HG03095 (cell line): Measurements from ENCODE around the gene HSCB.
"Not testable (repeated sequence)": the region's sequence is repeated elsewhere in the genome, so short reads cannot be mapped to it uniquely, and the experiment has no call there.

Source experiments
- ATAC-seq: cut with Tn5 transposase; IDR thresholded peaks from one replicate; pipeline ENCODE4 v1.9.1; 2021; ENCODE audit warnings: moderate library complexity; ENCODE audit not compliant: unreplicated experiment

HSCB gene, protein sequence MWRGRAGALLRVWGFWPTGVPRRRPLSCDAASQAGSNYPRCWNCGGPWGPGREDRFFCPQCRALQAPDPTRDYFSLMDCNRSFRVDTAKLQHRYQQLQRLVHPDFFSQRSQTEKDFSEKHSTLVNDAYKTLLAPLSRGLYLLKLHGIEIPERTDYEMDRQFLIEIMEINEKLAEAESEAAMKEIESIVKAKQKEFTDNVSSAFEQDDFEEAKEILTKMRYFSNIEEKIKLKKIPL

GRCh38 chr22:28741785-28742561, at the start of gene HSCB, which contains the start of gene CHEK2:
Gene HSCB (plus strand): TSS chr22:28742039. CDS start chr22:28742096, 57 bp downstream.
Gene CHEK2 (minus strand): TSS chr22:28741820. CDS start chr22:28734721, 7,099 bp downstream.
- ATAC-seq, result peak; percentile 90

DNA sequence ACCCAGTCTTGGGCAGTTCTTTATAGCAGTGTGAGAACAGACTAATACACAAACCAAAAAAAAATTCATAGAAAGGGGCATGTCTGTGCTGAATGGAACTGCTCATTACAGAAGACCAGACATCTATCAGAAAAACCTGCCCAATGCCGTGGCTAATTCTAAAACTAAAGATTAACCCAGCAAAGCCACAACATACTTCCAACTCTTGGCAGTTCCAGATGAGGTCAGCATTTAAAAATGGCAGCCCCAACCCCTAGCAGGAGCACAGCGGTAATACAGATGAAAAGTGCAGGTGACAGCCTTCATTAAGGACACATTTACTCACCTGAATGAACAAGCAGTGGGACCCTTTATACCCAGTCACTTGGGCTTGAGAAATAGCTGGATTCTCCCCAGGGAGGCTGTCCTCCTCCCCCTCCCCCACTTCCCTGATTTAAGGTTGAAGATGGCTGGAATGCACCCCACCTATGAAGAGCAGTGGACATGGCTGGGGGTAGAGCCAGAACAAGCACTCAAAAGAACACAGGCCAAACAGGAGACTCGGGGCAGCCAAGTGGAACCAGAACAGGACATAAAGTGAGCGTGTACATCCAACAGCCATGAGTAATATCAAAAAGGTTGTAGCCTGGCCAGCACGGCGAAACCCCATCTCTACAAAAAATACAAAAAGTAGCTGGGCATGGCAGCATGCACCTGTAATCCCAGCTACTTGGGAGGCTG, 48.6 kb upstream of the HSCB start:
- not testable (repeated sequence) for ATAC-seq

GRCh38 chr22:28702891-28703290, 38.9 kb upstream of the HSCB start:
- ATAC-seq, result no peak

GRCh38 chr22:28703436-28703835, 38.4 kb upstream of the HSCB start:
- no peak for ATAC-seq

- no peak for ATAC-seq
These were observed 35.0 kb upstream of the HSCB start for GRCh38 chr22:28706845-28707244.

DNA sequence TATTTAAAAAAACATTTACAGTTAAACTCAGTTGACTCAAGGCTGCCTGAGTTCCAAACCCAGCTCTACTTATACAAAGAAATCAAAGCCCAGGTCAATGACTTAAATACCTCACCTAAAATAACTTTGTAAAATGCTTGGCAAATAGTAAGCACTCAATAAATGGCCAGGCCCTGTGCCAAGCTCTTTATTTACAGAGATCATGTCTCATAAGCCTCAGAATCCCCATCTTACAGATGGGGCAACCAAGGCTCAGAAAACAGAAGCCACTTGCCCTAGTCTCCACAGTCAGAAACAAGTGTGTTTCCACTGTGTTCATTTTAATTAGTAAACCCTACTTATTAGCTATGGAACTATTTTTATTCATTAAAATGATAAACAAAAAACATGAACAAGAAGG, 31.7 kb upstream of the HSCB start:
- ATAC-seq, result no peak

- no peak for ATAC-seq
These were observed 31.2 kb upstream of the HSCB start for GRCh38 chr22:28710576-28711191.

DNA sequence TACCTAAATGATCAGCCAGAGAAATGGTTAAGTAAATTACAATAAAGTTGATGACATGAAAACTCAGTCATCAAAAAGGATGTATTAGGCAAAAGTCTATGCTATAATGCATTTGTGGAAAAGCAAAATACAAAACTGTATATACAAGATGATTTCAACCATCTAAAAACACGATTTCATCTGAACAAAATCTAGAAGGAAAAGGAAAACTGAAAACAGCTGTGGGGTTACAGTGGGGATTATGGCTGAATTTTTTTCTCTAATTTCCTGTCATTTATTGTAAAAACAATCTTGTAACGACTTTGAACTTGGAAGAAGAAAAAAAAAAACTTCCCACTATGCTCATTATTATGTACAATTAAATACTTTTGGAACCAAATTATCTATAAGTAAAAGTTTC, 30.5 kb upstream of the HSCB start:
- ATAC-seq, result no peak

- ATAC-seq, result no peak
These were observed 29.7 kb upstream of the HSCB start for GRCh38 chr22:28711820-28712777.

- ATAC-seq, result no peak
These were observed 27.7 kb upstream of the HSCB start for GRCh38 chr22:28714043-28714628.

DNA sequence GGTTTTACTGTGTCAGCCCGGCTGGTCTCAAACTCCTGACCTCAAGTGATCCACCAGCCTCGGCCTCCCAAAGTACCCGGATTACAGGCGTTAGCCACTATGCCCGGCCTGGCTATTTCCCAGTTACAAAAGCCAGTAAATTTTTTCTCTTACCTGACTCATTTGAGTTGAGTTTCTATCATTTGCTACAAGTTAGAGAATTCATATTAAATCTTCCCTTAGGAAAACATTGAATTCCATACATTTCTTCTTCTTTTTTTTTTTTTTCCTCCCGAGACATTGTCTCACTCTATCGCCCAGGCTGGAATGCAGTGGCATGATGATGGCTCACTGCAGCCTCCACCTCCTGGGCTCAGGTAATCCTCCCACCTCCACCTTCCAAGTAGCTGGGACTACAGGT, 26.2 kb upstream of the HSCB start:
- ATAC-seq, result no peak

- ATAC-seq, result no peak
These were observed 25.2 kb upstream of the HSCB start for GRCh38 chr22:28716686-28717085.

DNA sequence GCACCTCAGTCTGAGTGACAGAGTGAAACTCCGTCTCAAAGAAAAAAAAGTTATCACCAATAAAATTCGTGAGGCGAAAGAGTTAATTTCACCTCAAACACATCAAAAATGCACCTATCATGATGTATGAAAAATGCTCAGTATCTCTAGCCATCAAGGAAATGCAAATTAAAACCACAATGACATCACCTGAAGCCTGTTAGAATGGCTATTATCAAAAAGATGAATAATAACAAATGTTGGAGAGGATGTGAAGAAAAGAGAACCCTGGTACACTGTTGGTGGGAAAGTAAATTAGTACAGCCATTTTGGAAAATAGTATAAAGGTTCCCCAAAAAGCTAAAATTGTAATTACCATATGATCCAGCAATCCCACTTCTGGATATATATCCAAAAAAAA, 23.8 kb upstream of the HSCB start:
- no peak for ATAC-seq

GRCh38 chr22:28728002-28728401, 13.8 kb upstream of the HSCB start:
- no peak for ATAC-seq

GRCh38 chr22:28728621-28729313, 13.1 kb upstream of the HSCB start:
- no peak for ATAC-seq

DNA sequence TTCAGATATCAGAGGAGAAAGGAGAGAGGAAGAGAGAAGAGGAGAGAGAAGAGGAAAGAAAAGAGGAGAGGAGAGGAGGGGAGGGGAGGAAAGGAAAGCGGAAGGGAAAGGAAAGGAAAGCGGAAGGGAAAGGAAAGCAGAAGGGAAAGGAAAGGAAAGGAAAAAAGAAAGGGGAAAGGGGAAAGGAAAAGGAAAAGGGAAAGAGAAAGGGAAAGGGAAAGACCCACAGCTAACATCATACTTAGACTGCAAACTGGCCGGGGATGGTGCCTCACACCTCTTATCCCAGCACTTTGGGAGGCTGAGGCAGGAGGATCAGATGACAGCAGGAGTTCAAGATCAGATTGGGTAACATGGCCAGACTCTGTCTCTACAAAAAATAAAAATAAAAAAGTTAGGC, 11.7 kb upstream of the HSCB start:
- no peak for ATAC-seq

GRCh38 chr22:28734393-28734792, 7.4 kb upstream of the HSCB start:
- ATAC-seq, result no peak

- no peak for ATAC-seq
These were observed 5.3 kb upstream of the HSCB start for GRCh38 chr22:28736301-28737155.
